SK-N-SH treated with all-trans-retinoic acid at 6 μM for 48 hours (cell line): ENCODE results near the gene DIAPH3.

ENCODE experiments used
- ATAC-seq: fragments of 200-7000 bp; cut with Tn5 transposase; 3 replicates; pipeline ENCODE4 v1.9.1; 2020; ENCODE audit warnings: mild to moderate bottlenecking, moderate library complexity
- ARNTL ChIP-seq: fragments of 450-650 bp; formaldehyde crosslinking; IDR thresholded peaks from 2 replicates; pipeline ENCODE4 v1.5.0; 2020; ENCODE audit warnings: low read depth, mild to moderate bottlenecking, moderate library complexity, borderline replicate concordance
- CSDC2 ChIP-seq: fragments of 250-450 bp; sonication (Bioruptor Pico); IDR thresholded peaks from 2 replicates; pipeline ENCODE4 v1.5.0; 2020; ENCODE audit warnings: mild to moderate bottlenecking, moderate library complexity
- ESRRG ChIP-seq: fragments of 250-450 bp; sonication (Bioruptor Pico); IDR thresholded peaks from 2 replicates; pipeline ENCODE4 v1.6.1; 2021; ENCODE audit warnings: mild to moderate bottlenecking
- GLIS3 ChIP-seq: fragments of 250-450 bp; sonication (Bioruptor Pico); IDR thresholded peaks from 2 replicates; pipeline ENCODE4 v1.5.0; 2020; ENCODE audit warnings: mild to moderate bottlenecking, moderate library complexity
- ISL1 ChIP-seq: fragments of 250-450 bp; sonication (Bioruptor Pico); IDR thresholded peaks from 2 replicates; pipeline ENCODE4 v2.1.2; 2022; ENCODE audit warnings: mild to moderate bottlenecking, moderate library complexity
- OSR1 ChIP-seq: fragments of 250-450 bp; sonication (Bioruptor Pico); IDR thresholded peaks from 2 replicates; pipeline ENCODE4 v1.8.0; 2022; ENCODE audit warnings: moderate library complexity, mild to moderate bottlenecking, inconsistent platforms
- PPARA ChIP-seq: fragments of 250-450 bp; sonication (Bioruptor Pico); IDR thresholded peaks from 2 replicates; pipeline ENCODE4 v1.5.0; 2020; ENCODE audit warnings: mild to moderate bottlenecking, borderline replicate concordance
- RARB ChIP-seq: fragments of 250-450 bp; sonication (Bioruptor Pico); IDR thresholded peaks from 2 replicates; pipeline ENCODE4 v1.8.0; 2021; ENCODE audit warnings: mild to moderate bottlenecking, moderate library complexity
- SNAI2 ChIP-seq: fragments of 250-450 bp; sonication (Bioruptor Pico); IDR thresholded peaks from 2 replicates; pipeline ENCODE4 v1.5.0; 2020; ENCODE audit warnings: mild to moderate bottlenecking, moderate library complexity
- TCF4 ChIP-seq: fragments of 250-450 bp; sonication (Bioruptor Pico); IDR thresholded peaks from 2 replicates; pipeline ENCODE4 v1.8.0; 2021; ENCODE audit warnings: mild to moderate bottlenecking, moderate library complexity, borderline replicate concordance
- TOX ChIP-seq: fragments of 250-450 bp; sonication (Bioruptor Pico); IDR thresholded peaks from 2 replicates; pipeline ENCODE4 v1.8.0; 2021; ENCODE audit warnings: mild to moderate bottlenecking, moderate library complexity, borderline replicate concordance
- ZC3H10 ChIP-seq: fragments of 250-450 bp; sonication (Bioruptor Pico); IDR thresholded peaks from 2 replicates; pipeline ENCODE4 v1.5.1; 2021; ENCODE audit warnings: mild to moderate bottlenecking, moderate library complexity
- ZFP30 ChIP-seq: fragments of 450-650 bp; formaldehyde crosslinking; IDR thresholded peaks from 2 replicates; pipeline ENCODE4 v1.5.0; 2022; ENCODE audit warnings: mild to moderate bottlenecking, moderate library complexity
- ZNF565 ChIP-seq: fragments of 450-650 bp; formaldehyde crosslinking; conservative IDR thresholded peaks from 2 replicates; pipeline ENCODE4 v1.5.0; 2020; ENCODE audit warnings: low read depth, mild to moderate bottlenecking, moderate library complexity
- ZNF70 ChIP-seq: fragments of 450-650 bp; formaldehyde crosslinking; IDR thresholded peaks from 2 replicates; pipeline ENCODE4 v1.5.0; 2020; ENCODE audit warnings: mild to moderate bottlenecking, moderate library complexity
- ZNF8 ChIP-seq: fragments of 450-650 bp; formaldehyde crosslinking; IDR thresholded peaks from 2 replicates; pipeline ENCODE4 v1.5.0; 2020; ENCODE audit warnings: mild to moderate bottlenecking, moderate library complexity
- TF ChIP-seq, protein P1 (sequence below): fragments of 250-450 bp; sonication (Bioruptor Pico); IDR thresholded peaks from 2 replicates; pipeline ENCODE4 v1.5.1; 2021; ENCODE audit warnings: mild to moderate bottlenecking, moderate library complexity
- TF ChIP-seq, protein P2 (sequence below): fragments of 250-450 bp; sonication (Bioruptor Pico); IDR thresholded peaks from 2 replicates; pipeline ENCODE4 v1.8.0; 2020; ENCODE audit warnings: mild to moderate bottlenecking, moderate library complexity, borderline replicate concordance
- TF ChIP-seq, protein P3 (sequence below): fragments of 250-450 bp; sonication (Bioruptor Pico); IDR thresholded peaks from 2 replicates; pipeline ENCODE4 v1.8.0; 2021; ENCODE audit warnings: low read depth, mild to moderate bottlenecking, moderate library complexity, borderline replicate concordance
- TF ChIP-seq, protein P4 (sequence below): fragments of 250-450 bp; sonication (Bioruptor Pico); IDR thresholded peaks from 2 replicates; pipeline ENCODE4 v1.5.1; 2020; ENCODE audit warnings: low read depth, mild to moderate bottlenecking, moderate library complexity

Gene DIAPH3

DNA sequence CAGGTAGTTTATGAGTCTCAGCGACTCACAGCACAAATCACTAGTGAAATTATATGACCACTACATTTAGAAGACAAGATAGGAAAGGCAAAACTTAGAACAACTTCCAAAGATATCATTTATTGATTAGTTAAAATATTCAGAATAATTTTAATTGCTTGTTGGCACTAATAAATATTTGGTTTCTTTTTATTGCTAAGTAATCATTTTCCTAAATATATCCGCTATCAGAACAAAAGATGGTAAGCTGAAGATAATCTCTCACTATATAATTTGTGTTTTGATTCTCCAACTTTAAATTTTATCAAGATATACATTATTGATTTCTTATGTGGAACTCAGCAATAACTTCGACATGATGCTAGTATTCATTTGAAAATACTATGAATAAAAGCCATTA is 248.5 kb downstream of the DIAPH3 start:
- no peak for ATAC-seq
- TF ChIP-seq, protein P1, sequence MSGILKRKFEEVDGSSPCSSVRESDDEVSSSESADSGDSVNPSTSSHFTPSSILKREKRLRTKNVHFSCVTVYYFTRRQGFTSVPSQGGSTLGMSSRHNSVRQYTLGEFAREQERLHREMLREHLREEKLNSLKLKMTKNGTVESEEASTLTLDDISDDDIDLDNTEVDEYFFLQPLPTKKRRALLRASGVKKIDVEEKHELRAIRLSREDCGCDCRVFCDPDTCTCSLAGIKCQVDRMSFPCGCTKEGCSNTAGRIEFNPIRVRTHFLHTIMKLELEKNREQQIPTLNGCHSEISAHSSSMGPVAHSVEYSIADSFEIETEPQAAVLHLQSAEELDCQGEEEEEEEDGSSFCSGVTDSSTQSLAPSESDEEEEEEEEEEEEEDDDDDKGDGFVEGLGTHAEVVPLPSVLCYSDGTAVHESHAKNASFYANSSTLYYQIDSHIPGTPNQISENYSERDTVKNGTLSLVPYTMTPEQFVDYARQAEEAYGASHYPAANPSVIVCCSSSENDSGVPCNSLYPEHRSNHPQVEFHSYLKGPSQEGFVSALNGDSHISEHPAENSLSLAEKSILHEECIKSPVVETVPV, result no peak
- no peak for TF ChIP-seq ZNF8 (CRISPR knock-in tag)
- TF ChIP-seq RARB (CRISPR knock-in tag), result no peak
- no peak for TF ChIP-seq ZNF70 (CRISPR knock-in tag)
- no peak for TF ChIP-seq ZC3H10 (CRISPR knock-in tag)
- no peak for TF ChIP-seq ISL1
- TF ChIP-seq ARNTL (CRISPR knock-in tag), result no peak
- TF ChIP-seq, all 23 proteins: peak for 0

DNA sequence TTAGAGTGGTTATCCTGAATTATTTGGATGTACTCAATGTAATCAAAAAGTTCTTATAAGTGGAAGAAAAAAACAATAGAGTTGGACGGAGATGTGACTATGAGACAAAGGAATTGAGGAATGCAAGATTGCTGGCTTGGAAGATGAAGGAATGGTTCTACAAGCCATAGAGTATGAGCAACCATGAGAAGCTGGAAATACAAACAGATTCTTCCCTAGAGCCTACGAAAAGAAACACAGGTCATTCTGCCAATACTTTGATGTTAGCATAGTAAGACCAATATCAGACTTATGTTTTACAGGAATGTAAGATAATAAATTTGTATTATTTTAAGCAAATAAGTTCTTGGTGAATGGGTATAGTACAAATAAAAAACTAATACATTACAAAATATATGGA is 249.2 kb downstream of the DIAPH3 start:
- TF ChIP-seq RARB (CRISPR knock-in tag) (no peak), ESRRG (CRISPR knock-in tag) (no peak), ISL1 (no peak), SNAI2 (CRISPR knock-in tag) (no peak), ZNF8 (CRISPR knock-in tag) (no peak), ZNF565 (CRISPR knock-in tag) (no peak)
- TF ChIP-seq, protein P2, sequence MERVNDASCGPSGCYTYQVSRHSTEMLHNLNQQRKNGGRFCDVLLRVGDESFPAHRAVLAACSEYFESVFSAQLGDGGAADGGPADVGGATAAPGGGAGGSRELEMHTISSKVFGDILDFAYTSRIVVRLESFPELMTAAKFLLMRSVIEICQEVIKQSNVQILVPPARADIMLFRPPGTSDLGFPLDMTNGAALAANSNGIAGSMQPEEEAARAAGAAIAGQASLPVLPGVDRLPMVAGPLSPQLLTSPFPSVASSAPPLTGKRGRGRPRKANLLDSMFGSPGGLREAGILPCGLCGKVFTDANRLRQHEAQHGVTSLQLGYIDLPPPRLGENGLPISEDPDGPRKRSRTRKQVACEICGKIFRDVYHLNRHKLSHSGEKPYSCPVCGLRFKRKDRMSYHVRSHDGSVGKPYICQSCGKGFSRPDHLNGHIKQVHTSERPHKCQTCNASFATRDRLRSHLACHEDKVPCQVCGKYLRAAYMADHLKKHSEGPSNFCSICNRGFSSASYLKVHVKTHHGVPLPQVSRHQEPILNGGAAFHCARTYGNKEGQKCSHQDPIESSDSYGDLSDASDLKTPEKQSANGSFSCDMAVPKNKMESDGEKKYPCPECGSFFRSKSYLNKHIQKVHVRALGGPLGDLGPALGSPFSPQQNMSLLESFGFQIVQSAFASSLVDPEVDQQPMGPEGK (CRISPR knock-in tag), result no peak
- 0 out of 3 replicates have a peak, but pooled peaks have one; percentile 41 for ATAC-seq

DNA sequence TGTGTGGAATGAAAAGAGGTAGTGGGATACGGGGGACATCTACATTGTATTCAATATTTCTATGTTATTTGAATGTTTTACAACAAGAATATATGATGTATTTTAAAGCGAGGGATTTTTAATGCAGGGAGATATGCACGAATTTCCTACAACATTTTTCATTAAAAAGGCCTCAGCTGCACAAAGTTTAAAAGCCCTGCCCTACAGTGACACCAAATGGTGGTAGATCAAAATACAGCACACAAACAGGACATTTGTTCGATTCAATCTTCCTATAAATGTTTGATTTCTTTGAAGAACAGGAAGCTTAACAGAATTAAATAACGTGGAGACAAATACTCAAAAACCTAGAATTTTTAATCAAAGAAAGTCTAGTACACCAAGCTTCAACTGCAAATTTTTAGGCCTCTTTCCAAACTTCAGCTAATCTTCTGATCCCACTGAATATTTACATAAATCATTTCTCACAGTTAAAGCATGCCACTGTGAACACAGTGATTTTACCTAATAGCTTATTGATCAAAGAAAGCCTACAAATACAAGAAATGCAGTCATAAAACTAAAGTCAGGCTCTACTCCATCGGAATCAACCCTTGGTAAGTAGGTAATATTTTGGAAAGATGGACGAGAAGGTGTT is 257.2 kb downstream of the DIAPH3 start:
- ATAC-seq, result peak; percentile 84
- TF ChIP-seq ZFP30 (CRISPR knock-in tag) (no peak), ZNF565 (CRISPR knock-in tag) (no peak), GLIS3 (CRISPR knock-in tag) (no peak), ZC3H10 (CRISPR knock-in tag) (no peak), ESRRG (CRISPR knock-in tag) (no peak), CSDC2 (CRISPR knock-in tag) (no peak), TOX (CRISPR knock-in tag) (no peak), TCF4 (CRISPR knock-in tag) (no peak), ISL1 (no peak), PPARA (CRISPR knock-in tag) (no peak), ZNF70 (CRISPR knock-in tag) (no peak), OSR1 (CRISPR knock-in tag) (no peak), SNAI2 (CRISPR knock-in tag) (no peak)
- TF ChIP-seq, protein P2 (CRISPR knock-in tag), result no peak
- TF ChIP-seq, protein P3, sequence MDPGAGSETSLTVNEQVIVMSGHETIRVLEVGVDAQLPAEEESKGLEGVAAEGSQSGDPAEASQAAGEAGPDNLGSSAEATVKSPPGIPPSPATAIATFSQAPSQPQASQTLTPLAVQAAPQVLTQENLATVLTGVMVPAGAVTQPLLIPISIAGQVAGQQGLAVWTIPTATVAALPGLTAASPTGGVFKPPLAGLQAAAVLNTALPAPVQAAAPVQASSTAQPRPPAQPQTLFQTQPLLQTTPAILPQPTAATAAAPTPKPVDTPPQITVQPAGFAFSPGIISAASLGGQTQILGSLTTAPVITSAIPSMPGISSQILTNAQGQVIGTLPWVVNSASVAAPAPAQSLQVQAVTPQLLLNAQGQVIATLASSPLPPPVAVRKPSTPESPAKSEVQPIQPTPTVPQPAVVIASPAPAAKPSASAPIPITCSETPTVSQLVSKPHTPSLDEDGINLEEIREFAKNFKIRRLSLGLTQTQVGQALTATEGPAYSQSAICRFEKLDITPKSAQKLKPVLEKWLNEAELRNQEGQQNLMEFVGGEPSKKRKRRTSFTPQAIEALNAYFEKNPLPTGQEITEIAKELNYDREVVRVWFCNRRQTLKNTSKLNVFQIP (CRISPR knock-in tag), result no peak
- TF ChIP-seq, protein P1, result no peak
- TF ChIP-seq, protein P4, sequence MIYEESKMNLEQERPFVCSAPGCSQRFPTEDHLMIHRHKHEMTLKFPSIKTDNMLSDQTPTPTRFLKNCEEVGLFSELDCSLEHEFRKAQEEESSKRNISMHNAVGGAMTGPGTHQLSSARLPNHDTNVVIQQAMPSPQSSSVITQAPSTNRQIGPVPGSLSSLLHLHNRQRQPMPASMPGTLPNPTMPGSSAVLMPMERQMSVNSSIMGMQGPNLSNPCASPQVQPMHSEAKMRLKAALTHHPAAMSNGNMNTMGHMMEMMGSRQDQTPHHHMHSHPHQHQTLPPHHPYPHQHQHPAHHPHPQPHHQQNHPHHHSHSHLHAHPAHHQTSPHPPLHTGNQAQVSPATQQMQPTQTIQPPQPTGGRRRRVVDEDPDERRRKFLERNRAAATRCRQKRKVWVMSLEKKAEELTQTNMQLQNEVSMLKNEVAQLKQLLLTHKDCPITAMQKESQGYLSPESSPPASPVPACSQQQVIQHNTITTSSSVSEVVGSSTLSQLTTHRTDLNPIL (CRISPR knock-in tag), result no peak
